Measurements from ENCODE around the gene PROCR. TPM values are rescaled to one million over a fixed set of nuclear protein-coding genes. Genes with fewer than 3 reads are reported as not detected.

Gene PROCR
- total and polyA plus RNA-seq, 9 of the 15 experiments (the other 6 are each of a cell fraction or from before 2014, with no cell fraction given): 1.6 to 7.1 (median 4.0) TPM

DNA sequence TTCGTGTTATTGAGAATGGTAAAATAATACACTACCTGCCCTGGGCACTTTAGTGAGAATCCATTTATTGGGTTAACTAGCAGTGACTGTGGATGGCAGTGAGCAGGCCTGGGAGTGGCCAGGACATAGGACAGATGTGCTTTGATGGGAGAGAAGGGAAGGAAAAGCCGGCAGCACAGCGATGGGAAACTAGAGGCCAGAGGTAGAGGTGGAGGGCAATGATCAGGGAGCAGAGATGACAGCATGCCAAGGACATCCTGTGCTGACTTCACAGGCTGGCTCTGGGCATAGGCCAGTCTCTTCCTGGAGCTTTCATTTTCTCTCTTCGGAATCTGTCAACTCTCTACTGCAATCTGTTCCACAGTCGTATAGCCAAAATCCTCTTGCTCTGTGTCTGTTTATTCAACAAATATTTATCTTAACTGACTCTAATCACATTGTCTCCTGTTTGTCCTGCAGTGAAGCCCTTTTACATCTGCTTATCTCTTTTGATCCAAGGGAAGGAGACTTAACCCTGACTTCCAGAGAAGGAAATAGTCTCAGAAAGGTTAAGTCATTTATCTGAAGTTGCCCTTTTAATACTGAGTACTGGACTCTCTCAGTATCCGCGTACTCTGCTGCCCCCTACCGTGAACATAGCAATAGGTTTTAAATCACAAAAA lies 36.2 kb downstream of the PROCR start (continued):
- TF ChIP-seq E2F8 (IDR thresholded peaks at IDR 0.05; ENCODE audit: low read depth, partially characterized antibody) (no peak), TOE1 (IDR thresholded peaks at IDR 0.05; ENCODE audit: borderline replicate concordance) (no peak), TOE1 (CRISPR knock-in tag; IDR thresholded peaks at IDR 0.05; ENCODE audit: borderline replicate concordance, low read depth) (no peak), ZNF644 (tag; IDR thresholded peaks at IDR 0.05; ENCODE audit: low read depth) (no peak), BACH1 (tag; IDR thresholded peaks at IDR 0.05) (no peak), PURB (CRISPR knock-in tag; IDR thresholded peaks at IDR 0.05; ENCODE audit: low read depth) (no peak), RB1 (IDR thresholded peaks at IDR 0.05; ENCODE audit: low read depth) (0 out of 2 replicates have a peak, but pooled peaks have one; percentile 18), PTRF (tag; IDR thresholded peaks at IDR 0.05) (no peak), FIP1L1 (IDR thresholded peaks at IDR 0.05; ENCODE audit: low read depth, low read length, poor library complexity, severe bottlenecking) (no peak), RBM39 (optimal IDR thresholded peaks at IDR 0.05; ENCODE audit: low read depth, low read length) (no peak), NR0B1 (IDR thresholded peaks at IDR 0.05; ENCODE audit: partially characterized antibody) (no peak)
- TF ChIP-seq, protein P1, sequence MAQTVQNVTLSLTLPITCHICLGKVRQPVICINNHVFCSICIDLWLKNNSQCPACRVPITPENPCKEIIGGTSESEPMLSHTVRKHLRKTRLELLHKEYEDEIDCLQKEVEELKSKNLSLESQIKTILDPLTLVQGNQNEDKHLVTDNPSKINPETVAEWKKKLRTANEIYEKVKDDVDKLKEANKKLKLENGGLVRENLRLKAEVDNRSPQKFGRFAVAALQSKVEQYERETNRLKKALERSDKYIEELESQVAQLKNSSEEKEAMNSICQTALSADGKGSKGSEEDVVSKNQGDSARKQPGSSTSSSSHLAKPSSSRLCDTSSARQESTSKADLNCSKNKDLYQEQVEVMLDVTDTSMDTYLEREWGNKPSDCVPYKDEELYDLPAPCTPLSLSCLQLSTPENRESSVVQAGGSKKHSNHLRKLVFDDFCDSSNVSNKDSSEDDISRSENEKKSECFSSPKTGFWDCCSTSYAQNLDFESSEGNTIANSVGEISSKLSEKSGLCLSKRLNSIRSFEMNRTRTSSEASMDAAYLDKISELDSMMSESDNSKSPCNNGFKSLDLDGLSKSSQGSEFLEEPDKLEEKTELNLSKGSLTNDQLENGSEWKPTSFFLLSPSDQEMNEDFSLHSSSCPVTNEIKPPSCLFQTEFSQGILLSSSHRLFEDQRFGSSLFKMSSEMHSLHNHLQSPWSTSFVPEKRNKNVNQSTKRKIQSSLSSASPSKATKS (CRISPR knock-in tag; IDR thresholded peaks at IDR 0.05): no peak
- TF ChIP-seq, protein P2, sequence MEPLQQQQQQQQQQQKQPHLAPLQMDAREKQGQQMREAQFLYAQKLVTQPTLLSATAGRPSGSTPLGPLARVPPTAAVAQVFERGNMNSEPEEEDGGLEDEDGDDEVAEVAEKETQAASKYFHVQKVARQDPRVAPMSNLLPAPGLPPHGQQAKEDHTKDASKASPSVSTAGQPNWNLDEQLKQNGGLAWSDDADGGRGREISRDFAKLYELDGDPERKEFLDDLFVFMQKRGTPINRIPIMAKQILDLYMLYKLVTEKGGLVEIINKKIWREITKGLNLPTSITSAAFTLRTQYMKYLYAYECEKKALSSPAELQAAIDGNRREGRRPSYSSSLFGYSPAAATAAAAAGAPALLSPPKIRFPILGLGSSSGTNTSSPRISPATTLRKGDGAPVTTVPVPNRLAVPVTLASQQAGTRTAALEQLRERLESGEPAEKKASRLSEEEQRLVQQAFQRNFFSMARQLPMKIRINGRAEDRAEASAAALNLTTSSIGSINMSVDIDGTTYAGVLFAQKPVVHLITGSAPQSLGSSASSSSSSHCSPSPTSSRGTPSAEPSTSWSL (CRISPR knock-in tag; IDR thresholded peaks at IDR 0.05; ENCODE audit: borderline replicate concordance): no peak
